ENCODE measurements around the gene PTGES. TPM values are rescaled to one million over a fixed set of nuclear protein-coding genes. Genes with fewer than 3 reads are reported as not detected.

Gene PTGES
- polyA plus RNA-seq, 3 donors = 0.29 to 1.8 (median 0.84) TPM

GRCh38 chr9:129725795-129726251 lies 27.0 kb downstream of the PTGES start:
- Histone ChIP-seq H3K9ac (ENCODE audit: insufficient read depth, low read length, poor library complexity, severe bottlenecking) (no peak overlapping the region), H3K4me1 (ENCODE audit: control insufficient read depth in 1 of 2, insufficient read depth in 2 of 2, low read length in 2 of 2) (peaks cover 3 to 4% of the 10 kb centered on the region in 2 donors), H2AFZ (ENCODE audit: insufficient read depth, low read depth, low read length, poor library complexity, severe bottlenecking) (no peak overlapping the region), H3K79me2 (ENCODE audit: insufficient read depth, low read length) (no peaks in the 10 kb centered on the region), H3K36me3 (replicated peaks in 1 of 2; ENCODE audit: control insufficient read depth in 1 of 2, insufficient read depth in 2 of 2, low read length in 2 of 2) (no peaks in the 10 kb centered on the region), H3K27ac (ENCODE audit: low read depth in 1 of 2, low read length in 2 of 2) (no peak overlapping the region), H3K9me3 (replicated peaks in 1 of 2; ENCODE audit: control insufficient read depth in 1 of 2, insufficient read depth in 1 of 2, low read length in 2 of 2) (no peaks in the 10 kb centered on the region), H4K20me1 (ENCODE audit: insufficient read depth, low read length) (no peaks in the 10 kb centered on the region), H3K4me2 (replicated peaks; ENCODE audit: extremely low read depth, low read length, poor library complexity, severe bottlenecking) (no peak overlapping the region), H3K27me3 (ENCODE audit: control insufficient read depth in 2 of 2, insufficient read depth in 2 of 2, low read length in 2 of 2) (no peaks in the 10 kb centered on the region), H3K4me3 (replicated peaks in 1 of 3; ENCODE audit: low read depth in 2 of 3, low read length in 3 of 3) (no peak overlapping the region)
- Mint-ChIP-seq H3K9me3 (no peaks in the 10 kb centered on the region), H3K27me3 (ENCODE audit: low read depth in 3 of 3) (peaks cover 9 to 17% (median 14%) of the 10 kb centered on the region in 3 donors), H3K36me3 (no peaks in the 10 kb centered on the region), H3K4me1 (peaks cover 3% of the 10 kb centered on the region), H3K4me3 (no peak overlapping the region), H3K27ac (no peak overlapping the region)
- WGBS (ENCODE audit: insufficient coverage) = 59% methylated on average over 10 of the region's 10 CpGs
- intact Hi-C loops (cut with micrococcal nuclease) = loop anchor here (2.0 to 10.0 kb wide), 4 partner anchors 59 to 591 kb away; no protein-coding TSS in a partner anchor
- DNase-seq = no peak
- TF ChIP-seq CTCF (IDR thresholded peaks at IDR 0.05) = no peak

GRCh38 chr9:129724456-129725190 lies 28.2 kb downstream of the PTGES start:
- H3K4me1 ChIP-seq (ENCODE audit: control insufficient read depth in 1 of 2, insufficient read depth in 2 of 2, low read length in 2 of 2) = peaks cover 3 to 4% of the 10 kb centered on the region in 2 donors
- Mint-ChIP-seq H3K4me1 (peaks cover 3% of the 10 kb centered on the region), H3K4me3 (no peak overlapping the region), H3K27me3 (ENCODE audit: low read depth in 3 of 3) (peaks cover 7 to 15% (median 14%) of the 10 kb centered on the region in 3 donors), H3K27ac (no peak overlapping the region), H3K9me3 (peaks cover 0 to 3% (median 0%) of the 10 kb centered on the region in 7 donors), H3K36me3 (no peaks in the 10 kb centered on the region)
- intact Hi-C loops (cut with micrococcal nuclease) = loop anchor here in 1 of 2 donors (5.0 to 10.0 kb wide), 2 partner anchors 72 to 590 kb away; no protein-coding TSS in a partner anchor
- H4K20me1 ChIP-seq (ENCODE audit: insufficient read depth, low read length) = no peaks in the 10 kb centered on the region
- H3K27ac ChIP-seq (ENCODE audit: low read depth in 1 of 2, low read length in 2 of 2) = no peak overlapping the region
- H3K9me3 ChIP-seq (replicated peaks in 1 of 2; ENCODE audit: control insufficient read depth in 1 of 2, insufficient read depth in 1 of 2, low read length in 2 of 2) = no peaks in the 10 kb centered on the region
- no peak overlapping the region for H3K4me2 ChIP-seq (replicated peaks; ENCODE audit: extremely low read depth, low read length, poor library complexity, severe bottlenecking)
- no peak overlapping the region for H2AFZ ChIP-seq (ENCODE audit: insufficient read depth, low read depth, low read length, poor library complexity, severe bottlenecking)
- H3K4me3 ChIP-seq (replicated peaks in 1 of 3; ENCODE audit: low read depth in 2 of 3, low read length in 3 of 3) = no peak overlapping the region
- no peak for DNase-seq
- H3K79me2 ChIP-seq (ENCODE audit: insufficient read depth, low read length) = no peaks in the 10 kb centered on the region
- 80% methylated on average over 13 of the region's 16 CpGs for WGBS (ENCODE audit: insufficient coverage)
- H3K27me3 ChIP-seq (ENCODE audit: control insufficient read depth in 2 of 2, insufficient read depth in 2 of 2, low read length in 2 of 2) = no peaks in the 10 kb centered on the region
- H3K9ac ChIP-seq (ENCODE audit: insufficient read depth, low read length, poor library complexity, severe bottlenecking) = no peak overlapping the region
- H3K36me3 ChIP-seq (replicated peaks in 1 of 2; ENCODE audit: control insufficient read depth in 1 of 2, insufficient read depth in 2 of 2, low read length in 2 of 2) = no peaks in the 10 kb centered on the region
- TF ChIP-seq CTCF (IDR thresholded peaks at IDR 0.05) = no peak
